Activated CD8-positive, alpha-beta T cell treated with anti-CD3 and anti-CD28 coated beads for 36 hours (primary cell): Measurements from ENCODE around the gene PPARD. TPM values are rescaled to one million over a fixed set of nuclear protein-coding genes. Genes with fewer than 3 reads are reported as not detected.

Experiments
- ATAC-seq: fragments of 200-7000 bp; cut with Tn5 transposase; one replicate; pipeline ENCODE4 v1.10.0; 2021; ENCODE audit warnings: mild to moderate bottlenecking, moderate library complexity
- CTCF ChIA-PET: fragments of 350-600 bp; sonication (Branson Sonifier 250); formaldehyde crosslinking; loops from one replicate; lab custom pipeline; 2021; ENCODE audit warnings: antibody characterized with exemption; lab: Charles Lee
- POLR2A ChIA-PET: fragments of 350-600 bp; sonication (Branson Sonifier 250); formaldehyde crosslinking; loops from one replicate; lab custom pipeline; 2021; ENCODE audit warnings: antibody characterized with exemption; lab: Charles Lee
- DNase-seq: peaks from one replicate; pipeline ENCODE4 v3.0.0-alpha.2; 2020
- H3K27ac Mint-ChIP-seq: one replicate; pipeline ENCODE4 v1.8.0; 2021; ENCODE audit warnings: mild to moderate bottlenecking, mixed read lengths
- H3K27me3 Mint-ChIP-seq: one replicate; pipeline ENCODE4 v1.8.0; 2021; ENCODE audit warnings: mixed read lengths
- H3K36me3 Mint-ChIP-seq: one replicate; pipeline ENCODE4 v1.8.0; 2021; ENCODE audit warnings: low read depth, mixed read lengths
- H3K4me1 Mint-ChIP-seq: one replicate; pipeline ENCODE4 v1.8.0; 2021; ENCODE audit warnings: low read depth, mixed read lengths
- H3K4me3 Mint-ChIP-seq: one replicate; pipeline ENCODE4 v1.8.0; 2021; ENCODE audit warnings: mild to moderate bottlenecking, moderate library complexity, mixed read lengths
- H3K9me3 Mint-ChIP-seq: one replicate; pipeline ENCODE4 v1.8.0; 2021; ENCODE audit warnings: mixed read lengths
- CTCF ChIP-seq: fragments of 200-600 bp; IDR thresholded peaks from one replicate; pipeline ENCODE4 v1.8.0; 2022; ENCODE audit warnings: antibody characterized with exemption, mild to moderate bottlenecking
- intact Hi-C: fragments of 100-400 bp; cut with micrococcal nuclease; formaldehyde crosslinking; loops from one replicate; pipeline ENCODE4 v1.10.0; 2022
- total RNA-seq, 2 experiments: library from RNA; stranded (reverse); gene quantifications; one replicate each; pipeline ENCODE4 v1.2.3, GENCODE V29; 2021

PPARD gene
- total RNA-seq, 2 experiments from 2014 or later, result 26.6 to 26.7 TPM

GRCh38 chr6:35311390-35312075 is 30.8 kb upstream of the PPARD start:
- POLR2A ChIA-PET, result interaction anchor here (0.9 to 3.4 kb wide), 10 partner anchors 8 to 156 kb away, joined by 3 to 18 read pairs (median 4); partner anchors contain the start of genes DEF6 and RPL10A
- no peak for TF ChIP-seq CTCF
- H3K36me3 Mint-ChIP-seq, result peaks cover 77% of the 10 kb centered on the region
- ATAC-seq (peak; percentile 70), DNase-seq (peak; percentile 64)
- H3K9me3 Mint-ChIP-seq, result no peaks in the 10 kb centered on the region
- intact Hi-C loops, result no loop called here
- H3K4me1 Mint-ChIP-seq, result peaks cover 87% of the 10 kb centered on the region
- no peaks in the 10 kb centered on the region for H3K27me3 Mint-ChIP-seq
- H3K4me3 Mint-ChIP-seq, result peak overlapping the region; percentile 57
- H3K27ac Mint-ChIP-seq, result peak overlapping the region; percentile 96
- CTCF ChIA-PET, result interaction anchor here (1.1 to 4.5 kb wide), 6 partner anchors 9 to 32 kb away, joined by 3 to 36 read pairs (median 12); partner anchors contain the start of genes DEF6 and PPARD

GRCh38 chr6:35312076-35312800 is 30.1 kb upstream of the PPARD start:
- H3K4me1 Mint-ChIP-seq, result peaks cover 85% of the 10 kb centered on the region
- H3K36me3 Mint-ChIP-seq, result peaks cover 77% of the 10 kb centered on the region
- intact Hi-C loops, result no loop called here
- TF ChIP-seq CTCF, result no peak
- H3K27me3 Mint-ChIP-seq, result no peaks in the 10 kb centered on the region
- DNase-seq (no peak), ATAC-seq (peak; percentile 6)
- ChIA-PET CTCF (interaction anchor here (1.1 to 4.5 kb wide), 6 partner anchors 9 to 31 kb away, joined by 3 to 36 read pairs (median 12); partner anchors contain the start of genes DEF6 and PPARD), POLR2A (interaction anchor here (1.0 to 3.4 kb wide), 6 partner anchors 9 to 16 kb away, joined by 3 to 18 read pairs (median 4); partner anchors contain the start of gene DEF6)
- peak overlapping the region; percentile 57 for H3K4me3 Mint-ChIP-seq
- peak overlapping the region; percentile 96 for H3K27ac Mint-ChIP-seq
- no peaks in the 10 kb centered on the region for H3K9me3 Mint-ChIP-seq

GRCh38 chr6:35312807-35313206 is 29.6 kb upstream of the PPARD start:
- ChIA-PET POLR2A (interaction anchor here (0.6 to 3.4 kb wide), 5 partner anchors 8 to 20 kb away, joined by 3 to 18 read pairs (median 4); partner anchors contain the start of gene DEF6), CTCF (interaction anchor here (1.4 to 4.5 kb wide), 4 partner anchors 14 to 31 kb away, joined by 4 to 36 read pairs (median 27); partner anchors contain the start of genes DEF6 and PPARD)
- no peak for ATAC-seq
- Mint-ChIP-seq H3K4me1 (peaks cover 83% of the 10 kb centered on the region), H3K4me3 (no peak overlapping the region), H3K27ac (peak overlapping the region; percentile 96), H3K36me3 (peaks cover 79% of the 10 kb centered on the region), H3K9me3 (no peaks in the 10 kb centered on the region), H3K27me3 (no peaks in the 10 kb centered on the region)
- no peak for DNase-seq
- intact Hi-C loops, result no loop called here
- no peak for TF ChIP-seq CTCF

GRCh38 chr6:35317483-35318195 is 24.7 kb upstream of the PPARD start:
- intact Hi-C loops, result no loop called here
- ChIA-PET POLR2A (interaction anchor here (0.9 kb wide), 1 partner anchor 15 kb away, joined by 3 read pairs; no protein-coding TSS in a partner anchor), CTCF (interaction anchor here (1.5 to 16.8 kb wide), 3 partner anchors 11 to 19 kb away, joined by 5 to 241 read pairs (median 11); partner anchors contain the start of gene DEF6)
- peaks cover 73% of the 10 kb centered on the region for H3K36me3 Mint-ChIP-seq
- no peak for TF ChIP-seq CTCF
- ATAC-seq, result no peak
- DNase-seq, result no peak
- no peaks in the 10 kb centered on the region for H3K27me3 Mint-ChIP-seq
- no peak overlapping the region for H3K4me3 Mint-ChIP-seq
- H3K27ac Mint-ChIP-seq, result peak overlapping the region; percentile 43
- no peaks in the 10 kb centered on the region for H3K9me3 Mint-ChIP-seq
- H3K4me1 Mint-ChIP-seq, result peaks cover 42% of the 10 kb centered on the region
